HG03571 (cell line): ENCODE measurements around the gene TOP3A.

ENCODE experiments used
- ATAC-seq: cut with Tn5 transposase; IDR thresholded peaks from one replicate; pipeline ENCODE4 v1.9.1; 2021; ENCODE audit not compliant: unreplicated experiment

Gene TOP3A

GRCh38 chr17:18253947-18254821 is 60.6 kb downstream of the TOP3A start:
- ATAC-seq, result no peak

DNA sequence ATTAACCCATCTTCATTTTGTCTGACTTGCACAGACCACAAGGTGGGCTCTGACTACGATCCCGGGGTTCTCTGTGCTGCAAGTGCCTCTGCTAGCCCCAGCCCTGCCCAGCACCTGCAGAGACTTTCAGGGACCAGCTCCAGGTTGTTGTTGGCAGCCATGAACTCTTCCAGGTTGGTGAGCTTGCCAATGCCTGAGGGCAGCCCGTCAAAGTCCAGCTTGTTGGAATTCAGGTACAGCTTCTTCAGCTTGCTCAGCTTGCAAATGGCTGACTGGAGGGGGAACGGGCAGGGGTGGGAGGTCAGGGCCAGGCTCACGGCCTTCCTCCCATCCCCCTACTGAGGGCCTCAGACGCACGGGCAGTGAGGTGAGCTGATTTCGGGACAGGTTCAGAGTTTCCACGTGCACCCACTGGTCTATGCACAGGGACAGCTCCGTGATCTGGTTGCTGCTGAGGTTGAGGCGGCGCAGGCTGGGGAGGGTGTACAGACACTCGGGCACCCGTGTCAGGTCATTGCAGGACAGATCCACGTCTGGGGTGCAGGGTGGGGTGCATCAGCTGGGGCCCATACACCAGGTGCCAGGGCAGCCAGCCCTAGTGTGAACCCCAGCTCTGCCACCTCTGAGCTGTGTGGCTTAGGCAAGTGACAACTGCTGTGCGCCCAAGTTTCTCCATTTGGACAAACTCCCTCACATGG is 61.5 kb downstream of the TOP3A start:
- no peak for ATAC-seq

DNA sequence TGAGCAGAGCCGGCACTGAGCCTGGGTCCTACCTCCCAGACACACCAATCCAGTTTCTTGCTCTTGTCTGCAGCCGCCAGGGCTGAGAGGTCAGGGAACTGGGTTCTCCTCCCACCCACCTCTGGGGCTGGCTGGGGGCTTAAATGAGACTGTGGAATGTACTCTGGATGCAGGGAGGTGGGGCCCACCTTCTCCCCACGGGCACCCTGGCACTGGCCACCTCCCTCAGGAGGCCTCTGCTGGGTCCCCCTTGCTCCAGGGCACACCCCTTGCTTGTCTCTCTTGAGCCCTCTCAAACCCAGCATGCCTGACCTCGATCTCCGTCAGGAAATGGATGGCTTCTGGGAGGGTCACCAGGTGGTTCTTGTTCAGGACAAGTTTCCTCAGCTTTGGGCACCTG is 62.6 kb downstream of the TOP3A start:
- no peak for ATAC-seq

- no peak for ATAC-seq
Observed at GRCh38 chr17:18251204-18251603, 63.6 kb downstream of the TOP3A start.

DNA sequence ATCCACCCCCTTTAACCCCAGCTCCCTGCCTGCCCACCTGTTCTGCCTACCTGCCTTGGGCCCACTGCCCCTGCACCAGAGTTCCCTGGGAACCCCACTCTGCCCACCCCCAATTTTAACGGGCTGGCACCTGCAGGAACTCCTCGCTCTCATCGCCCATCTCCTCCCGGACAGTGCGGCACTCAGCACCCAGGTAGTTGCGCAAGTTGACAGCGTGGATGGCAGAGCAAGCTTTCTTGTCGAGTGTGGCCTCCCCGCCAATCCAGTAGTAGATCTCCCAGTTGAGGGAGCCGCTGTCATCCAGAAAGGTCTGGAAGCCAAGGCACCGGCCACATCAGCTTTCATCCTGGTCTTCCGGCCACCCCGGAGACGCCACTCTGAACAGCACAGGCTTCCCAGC is 64.1 kb downstream of the TOP3A start:
- no peak for ATAC-seq

- ATAC-seq, result no peak
Observed at GRCh38 chr17:18250259-18250658, 64.5 kb downstream of the TOP3A start.

- ATAC-seq, result no peak
Observed at GRCh38 chr17:18248811-18249210, 66.0 kb downstream of the TOP3A start.

GRCh38 chr17:18248300-18248731 is 66.5 kb downstream of the TOP3A start:
- no peak for ATAC-seq

- no peak for ATAC-seq
Observed at GRCh38 chr17:18247613-18248001, 67.2 kb downstream of the TOP3A start.

GRCh38 chr17:18246880-18247612 is 67.7 kb downstream of the TOP3A start:
- no peak for ATAC-seq

DNA sequence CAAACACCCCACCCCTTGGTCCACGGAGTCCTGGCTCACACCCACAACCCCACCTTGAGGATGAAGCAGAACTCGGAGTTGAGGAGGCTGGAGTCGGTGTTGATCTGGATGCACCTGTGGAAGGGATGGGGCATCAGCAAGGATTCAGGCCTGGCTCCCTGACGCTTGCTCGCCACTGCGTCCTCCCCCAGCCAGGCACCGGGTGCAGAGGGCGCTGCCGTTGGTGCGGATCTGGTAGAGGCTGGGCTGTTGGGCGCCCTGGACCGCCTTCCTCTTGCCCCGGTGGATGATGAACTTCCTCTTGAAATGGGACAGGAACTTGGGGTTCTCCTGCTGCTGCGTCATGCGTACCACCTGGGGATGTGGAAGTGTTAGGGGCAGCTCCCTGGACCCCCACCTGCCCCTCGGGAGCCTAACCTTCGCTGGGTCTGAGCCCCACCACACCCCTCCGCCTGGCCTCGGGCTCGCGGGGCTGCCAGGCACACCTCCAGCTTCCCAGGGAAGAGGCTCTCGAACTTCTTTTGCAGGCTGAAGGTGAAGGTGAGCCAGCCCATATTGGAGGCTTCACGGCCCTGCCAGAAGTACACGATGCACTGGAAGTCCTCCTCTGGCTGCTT is 68.6 kb downstream of the TOP3A start:
- no peak for ATAC-seq

- ATAC-seq, result no peak
Observed at GRCh38 chr17:18245038-18245776, 69.6 kb downstream of the TOP3A start.

GRCh38 chr17:18241229-18241871 is 73.4 kb downstream of the TOP3A start:
- ATAC-seq, result no peak

DNA sequence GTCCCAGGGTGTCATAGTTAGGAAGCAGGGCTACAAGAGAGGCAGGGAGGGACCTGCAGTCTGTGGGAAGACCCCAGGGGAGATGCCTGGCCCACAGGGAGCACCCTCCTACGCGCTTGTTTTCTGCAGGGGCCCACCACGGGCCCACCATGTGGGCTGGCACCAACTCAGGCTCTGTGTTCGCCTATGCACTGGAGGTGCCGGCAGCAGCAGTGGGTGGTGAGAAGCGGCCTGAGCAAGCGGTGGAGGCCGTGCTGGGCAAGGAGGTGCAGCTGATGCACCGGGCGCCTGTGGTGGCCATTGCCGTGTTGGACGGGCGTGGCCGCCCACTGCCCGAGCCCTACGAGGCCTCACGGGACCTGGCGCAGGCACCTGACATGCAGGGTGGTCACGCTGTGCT is 74.3 kb downstream of the TOP3A start:
- no peak for ATAC-seq

DNA sequence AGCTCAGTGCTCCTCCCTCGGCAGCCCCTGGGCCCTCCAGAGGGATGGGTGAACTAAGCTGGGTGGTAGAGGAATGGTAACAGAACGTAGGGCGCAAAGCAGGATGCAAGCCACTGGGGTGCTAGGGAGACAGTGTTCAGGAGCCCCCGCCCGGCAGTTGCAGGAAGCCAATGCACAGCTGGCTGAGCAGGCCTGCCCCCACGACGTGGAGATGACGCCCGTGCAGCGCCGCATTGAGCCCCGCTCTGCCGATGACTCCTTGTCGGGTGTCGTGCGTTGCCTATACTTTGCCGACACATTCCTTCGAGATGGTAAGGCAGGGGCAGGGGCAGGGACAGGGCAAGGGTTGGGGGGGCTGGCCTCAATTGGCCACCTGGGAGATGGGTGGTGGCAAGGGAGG is 76.5 kb downstream of the TOP3A start:
- no peak for ATAC-seq

DNA sequence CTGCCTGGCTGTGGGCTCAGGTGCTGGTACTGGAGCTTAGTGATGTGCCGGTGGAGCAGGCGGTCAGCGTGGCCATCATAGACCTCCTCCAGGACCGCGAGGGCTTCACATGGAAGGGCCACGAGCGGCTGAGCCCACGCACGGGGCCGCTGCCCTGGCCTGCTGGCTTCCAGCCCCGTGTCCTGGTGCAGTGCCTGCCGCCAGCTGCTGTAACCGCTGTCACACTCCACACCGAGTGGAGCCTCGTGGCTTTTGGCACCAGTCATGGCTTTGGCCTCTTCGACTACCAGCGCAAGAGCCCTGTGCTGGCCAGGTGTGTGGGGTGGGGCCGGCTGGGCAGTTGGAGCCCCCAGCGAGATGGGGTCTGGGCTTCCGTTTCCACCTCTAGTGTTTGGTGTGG is 77.3 kb downstream of the TOP3A start:
- ATAC-seq, result no peak

DNA sequence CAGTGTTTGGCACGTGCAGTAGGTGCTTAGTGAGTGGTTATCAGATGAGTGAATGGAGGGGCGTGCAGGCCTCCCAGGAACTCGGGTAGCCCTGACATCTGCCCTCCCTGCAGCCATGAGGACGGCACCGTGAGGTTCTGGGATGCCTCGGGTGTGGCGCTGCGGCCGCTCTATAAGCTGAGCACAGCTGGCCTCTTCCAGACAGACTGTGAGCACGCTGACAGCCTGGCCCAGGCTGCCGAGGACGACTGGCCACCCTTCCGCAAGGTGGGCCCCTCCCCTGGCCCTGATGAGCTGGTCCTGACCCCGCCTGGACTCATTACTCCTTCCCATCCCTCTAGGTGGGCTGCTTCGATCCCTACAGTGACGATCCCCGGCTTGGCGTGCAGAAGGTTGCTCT is 78.3 kb downstream of the TOP3A start:
- ATAC-seq, result no peak

GRCh38 chr17:18235743-18236256 is 79.0 kb downstream of the TOP3A start:
- ATAC-seq, result no peak

GRCh38 chr17:18234853-18235380 is 79.9 kb downstream of the TOP3A start:
- ATAC-seq, result no peak
